HG03025 (cell line): ENCODE measurements around the gene RAC2.

Source experiments
- ATAC-seq: cut with Tn5 transposase; IDR thresholded peaks from one replicate; pipeline ENCODE4 v1.9.1; 2021; ENCODE audit warnings: mild to moderate bottlenecking, moderate library complexity; ENCODE audit not compliant: unreplicated experiment, low FRiP score

The RAC2 gene

GRCh38 chr22:37276776-37277175, 32.7 kb upstream of the RAC2 start:
- ATAC-seq: no peak

GRCh38 chr22:37275622-37276021, 31.6 kb upstream of the RAC2 start:
- ATAC-seq: no peak

GRCh38 chr22:37275134-37275533, 31.1 kb upstream of the RAC2 start:
- no peak for ATAC-seq

GRCh38 chr22:37274380-37274862, 30.4 kb upstream of the RAC2 start:
- ATAC-seq: no peak

- no peak for ATAC-seq
These were observed 29.8 kb upstream of the RAC2 start for GRCh38 chr22:37273846-37274225.

GRCh38 chr22:37273126-37273845, 29.2 kb upstream of the RAC2 start:
- no peak for ATAC-seq

GRCh38 chr22:37270928-37271650, 27.0 kb upstream of the RAC2 start:
- ATAC-seq: no peak

- ATAC-seq: no peak
These were observed 26.0 kb upstream of the RAC2 start for GRCh38 chr22:37269936-37270678.

- ATAC-seq: no peak
These were observed 23.8 kb upstream of the RAC2 start for GRCh38 chr22:37267661-37268413.

- ATAC-seq: peak; percentile 58
These were observed 23.1 kb upstream of the RAC2 start for GRCh38 chr22:37267135-37267587.

- no peak for ATAC-seq
These were observed 22.6 kb upstream of the RAC2 start for GRCh38 chr22:37266581-37267134.

GRCh38 chr22:37263966-37264887, 20.2 kb upstream of the RAC2 start:
- no peak for ATAC-seq

- no peak for ATAC-seq
These were observed 18.3 kb upstream of the RAC2 start for GRCh38 chr22:37262346-37262745.

GRCh38 chr22:37260901-37261336, 16.9 kb upstream of the RAC2 start:
- ATAC-seq: no peak

- no peak for ATAC-seq
These were observed 16.2 kb upstream of the RAC2 start for GRCh38 chr22:37260155-37260795.

GRCh38 chr22:37259540-37260029, 15.5 kb upstream of the RAC2 start:
- ATAC-seq: no peak

- ATAC-seq: no peak
These were observed 14.8 kb upstream of the RAC2 start for GRCh38 chr22:37258753-37259401.
